MM.1S (cell line): ENCODE results near the gene INPP4A.

Experiments used
- CTCF ChIP-seq: fragments of 300-600 bp; sonication (generic); IDR thresholded peaks from 2 replicates; pipeline ENCODE4 v1.5.1; 2016; ENCODE audit warnings: antibody characterized with exemption, low read length, mixed read lengths
- EZH2phosphoT487 ChIP-seq: fragments of 300-600 bp; sonication (generic); IDR thresholded peaks from 2 replicates; pipeline ENCODE4 v1.6.1; 2018; ENCODE audit warnings: antibody characterized with exemption, low read length

- TF ChIP-seq CTCF (no peak), EZH2phosphoT487 (no peak)
These were observed 120.7 kb downstream of the INPP4A start for GRCh38 chr2:98565286-98565860.
